SH-SY5Y (cell line): ENCODE measurements around the gene GNAT1.

Experiments
- GATA2 ChIP-seq: IDR thresholded peaks from 2 replicates; pipeline ENCODE4 v1.6.1; 2011; ENCODE audit warnings: mild to moderate bottlenecking, low read depth, low read length
- GATA3 ChIP-seq: IDR thresholded peaks from 2 replicates; pipeline ENCODE4 v1.6.1; 2011; ENCODE audit warnings: low read depth, mild to moderate bottlenecking, low read length, moderate library complexity

DNA sequence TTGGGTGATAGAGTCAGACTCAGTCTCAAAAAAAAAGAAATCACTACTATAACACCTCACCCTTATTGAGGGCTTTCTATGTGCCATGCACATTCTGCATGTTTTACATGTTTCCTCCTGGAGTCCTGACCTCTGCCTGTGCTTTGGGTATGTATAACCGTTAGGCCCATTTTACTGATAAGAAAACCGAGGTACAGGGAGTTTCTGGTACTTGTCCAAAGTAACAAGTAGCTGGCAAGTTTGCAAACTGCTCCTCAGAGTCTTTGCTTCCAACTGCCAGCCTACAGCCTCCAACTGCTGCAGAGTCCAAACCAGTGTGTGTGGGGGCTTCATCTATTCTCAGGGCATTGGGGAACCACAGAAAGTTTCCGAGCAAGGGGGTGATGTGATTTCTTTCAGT, 40.9 kb downstream of the GNAT1 start:
- TF ChIP-seq GATA2 (no peak), GATA3 (no peak)
